K562 (cell line): ENCODE measurements around the gene TBC1D17. TPM values are rescaled to one million over a fixed set of nuclear protein-coding genes. Genes with fewer than 3 reads are reported as not detected.

ENCODE experiments used
- ATF1 ChIP-seq, 2 experiments: fragments of 450-650 bp in 1 of 2; IDR thresholded peaks; 2 replicates each; pipeline ENCODE4 v1.6.1; 2016; ENCODE audit warnings: missing compliant biosample characterization in 1 of 2, missing genetic modification characterization in 1 of 2
- ATF4 ChIP-seq: fragments of 450-650 bp; formaldehyde crosslinking; IDR thresholded peaks from 2 replicates; pipeline ENCODE4 v1.4.0; 2022; ENCODE audit warnings: mild to moderate bottlenecking, moderate library complexity
- CHCHD3 ChIP-seq: fragments of 250-450 bp; sonication (Bioruptor Pico); IDR thresholded peaks from 2 replicates; pipeline ENCODE4 v2.1.2; 2022; ENCODE audit warnings: mild to moderate bottlenecking
- DMBX1 ChIP-seq: fragments of 250-450 bp; sonication (Bioruptor Pico); IDR thresholded peaks from 2 replicates; pipeline ENCODE4 v1.8.0; 2022; ENCODE audit warnings: inconsistent platforms, mild to moderate bottlenecking, moderate library complexity, borderline replicate concordance
- HDAC2 ChIP-seq: fragments of 450-650 bp; IDR thresholded peaks from 2 replicates; pipeline ENCODE4 v1.6.1; 2016; ENCODE audit warnings: mild to moderate bottlenecking
- KLF16 ChIP-seq: IDR thresholded peaks from 2 replicates; pipeline ENCODE4 v1.6.1; 2016; ENCODE audit warnings: antibody characterized with exemption
- MYBL2 ChIP-seq, 2 experiments: fragments of 450-650 bp in 1 of 2; sonication (generic) in 1 of 2; formaldehyde crosslinking in 1 of 2; IDR thresholded peaks; 2 replicates each; pipeline versions ENCODE4 v1.6.1 to v1.8.1; 2017 to 2022; ENCODE audit warnings: borderline replicate concordance in 1 of 2, inconsistent platforms in 1 of 2, low read depth in 1 of 2, mild to moderate bottlenecking in 1 of 2, missing genetic modification reagents in 1 of 2, moderate library complexity in 1 of 2
- PKNOX1 ChIP-seq: fragments of 450-650 bp; IDR thresholded peaks from 2 replicates; pipeline ENCODE4 v1.6.1; 2016
- POLR2AphosphoS2 ChIP-seq: IDR thresholded peaks from 2 replicates; pipeline ENCODE4 v1.6.1; 2012; ENCODE audit warnings: low read length, improper control_type of control experiment
- PRDM10 ChIP-seq: fragments of 450-650 bp; IDR thresholded peaks from 2 replicates; pipeline ENCODE4 v1.6.1; 2018; ENCODE audit not compliant: partially characterized antibody
- RAD51 ChIP-seq: fragments of 450-650 bp; IDR thresholded peaks from 2 replicates; pipeline ENCODE4 v1.7.1; 2016; ENCODE audit warnings: low read depth, mild to moderate bottlenecking, borderline replicate concordance
- TCF15 ChIP-seq: fragments of 250-450 bp; sonication (Bioruptor Pico); IDR thresholded peaks from 2 replicates; pipeline ENCODE4 v1.8.0; 2022; ENCODE audit warnings: moderate library complexity, mild to moderate bottlenecking, inconsistent platforms
- UBTF ChIP-seq, 2 experiments: IDR thresholded peaks; 2 replicates each; pipeline ENCODE4 v1.6.1; 2012; ENCODE audit warnings: improper control_type of control experiment in 2 of 2, low read depth in 2 of 2, low read length in 2 of 2, borderline replicate concordance in 1 of 2
- ZBED1 ChIP-seq: IDR thresholded peaks from 2 replicates; pipeline ENCODE4 v1.6.1; 2014
- ZNF239 ChIP-seq: fragments of 250-450 bp; sonication (Bioruptor Pico); IDR thresholded peaks from 2 replicates; pipeline ENCODE4 v1.4.0; 2020; ENCODE audit warnings: mild to moderate bottlenecking
- ZNF282 ChIP-seq: sonication (generic); formaldehyde crosslinking; IDR thresholded peaks from 2 replicates; pipeline ENCODE4 v1.8.1; 2023; ENCODE audit warnings: missing genetic modification reagents
- ZNF589 ChIP-seq: fragments of 200-800 bp; sonication (Bioruptor generic); IDR thresholded peaks from 2 replicates; pipeline ENCODE4 v1.6.1; 2016; ENCODE audit warnings: low read depth, missing genetic modification characterization, missing compliant biosample characterization
- ZNF780A ChIP-seq: fragments of 250-450 bp; sonication (Bioruptor Pico); IDR thresholded peaks from 2 replicates; pipeline ENCODE4 v1.5.0; 2021; ENCODE audit warnings: mild to moderate bottlenecking
- polyA plus RNA-seq, 8 experiments: library from polyadenylated mRNA; depleted of rRNA in 4 of 8; stranded (reverse) in 5 of 8; unstranded in 3 of 8; fragments of >200 nt; fragmentation: Nextera tagmentation in 2 of 8; fragmentation: Illumina TruSeq in 1 of 8; extraction: Ambion mirVana in 2 of 8; extraction: Trizol in 1 of 8; gene quantifications; 2 replicates each; pipeline versions ENCODE4 v1.2.1 to v1.2.3, GENCODE V29; 2011 to 2014; ENCODE audit warnings: inconsistent platforms in 1 of 8, missing spikeins in 1 of 8
- total RNA-seq, 7 experiments: library from RNA; depleted of rRNA in 6 of 7; stranded (reverse); fragments of >200 nt in 6 of 7; fragmentation: Illumina TruSeq in 2 of 7; extraction: Trizol in 2 of 7; gene quantifications; 2 replicates each; pipeline versions ENCODE4 v1.2.1 to v1.2.3, GENCODE V29; 2011 to 2021; ENCODE audit warnings: low replicate concordance in 1 of 7

TBC1D17 gene
- total and polyA plus RNA-seq, 9 of the 15 experiments (the other 6 are each of a cell fraction or from before 2014, with no cell fraction given): 0.42 to 16.0 (median 3.8) TPM

GRCh38 chr19:49847731-49848696 lies 29.5 kb upstream of the TBC1D17 start (continued):
- TF ChIP-seq CHCHD3 (no peak), ZNF589 (CRISPR knock-in tag) (0 out of 2 replicates have a peak, but pooled peaks have one; percentile 56), POLR2AphosphoS2 (no peak), ATF1 (CRISPR knock-in tag; IDR thresholded peaks at IDR 0.05) (no peak), ATF1 (tag; IDR thresholded peaks at IDR 0.05) (no peak), UBTF (IDR thresholded peaks at IDR 0.05; ENCODE audit: borderline replicate concordance in 1 of 2, low read depth in 2 of 2, low read length in 2 of 2) (no peak), TCF15 (no peak), RAD51 (peak; percentile 91), ZNF780A (CRISPR knock-in tag) (no peak), ZBED1 (no peak), HDAC2 (no peak; the same call in 1 of the 2 replicates), PRDM10 (peak; percentile 98), KLF16 (no peak), PKNOX1 (0 out of 2 replicates have a peak, but pooled peaks have one; percentile 19), DMBX1 (no peak), MYBL2 (IDR thresholded peaks at IDR 0.05; ENCODE audit: low read depth) (no peak), MYBL2 (CRISPR knock-in tag; IDR thresholded peaks at IDR 0.05; ENCODE audit: borderline replicate concordance) (no peak), ATF4 (CRISPR knock-in tag) (no peak), ZNF282 (CRISPR knock-in tag) (no peak), ZNF239 (CRISPR knock-in tag) (no peak)
